T-helper 1 cell treated with Interleukin-12 subunit alpha and Interleukin-12 subunit beta and Interleukin-4 antibody, amounts not matched to agents 30 μg/mL and 1 μg/mL, for 36 hours (primary cell): Measurements from ENCODE around the gene SERINC2.

Source experiments
- H3K27ac Mint-ChIP-seq: one replicate; pipeline ENCODE4 v1.8.0; 2021; ENCODE audit warnings: mild to moderate bottlenecking, mixed read lengths
- H3K27me3 Mint-ChIP-seq: one replicate; pipeline ENCODE4 v1.8.0; 2021; ENCODE audit warnings: low read depth, mixed read lengths
- H3K36me3 Mint-ChIP-seq: one replicate; pipeline ENCODE4 v1.8.0; 2021; ENCODE audit warnings: low read depth, mixed read lengths
- H3K4me1 Mint-ChIP-seq: one replicate; pipeline ENCODE4 v1.8.0; 2021; ENCODE audit warnings: low read depth, mixed read lengths
- H3K4me3 Mint-ChIP-seq: one replicate; pipeline ENCODE4 v1.8.0; 2021; ENCODE audit warnings: mild to moderate bottlenecking, moderate library complexity, mixed read lengths
- H3K9me3 Mint-ChIP-seq: one replicate; pipeline ENCODE4 v1.8.0; 2021; ENCODE audit warnings: mixed read lengths

SERINC2 gene

GRCh38 chr1:31396633-31397351 lies 16.2 kb upstream of the SERINC2 start:
- Mint-ChIP-seq H3K4me3 (no peak overlapping the region), H3K9me3 (no peaks in the 10 kb centered on the region), H3K4me1 (peaks cover 11% of the 10 kb centered on the region), H3K36me3 (no peaks in the 10 kb centered on the region), H3K27me3 (peaks cover 11% of the 10 kb centered on the region), H3K27ac (no peak overlapping the region)

DNA sequence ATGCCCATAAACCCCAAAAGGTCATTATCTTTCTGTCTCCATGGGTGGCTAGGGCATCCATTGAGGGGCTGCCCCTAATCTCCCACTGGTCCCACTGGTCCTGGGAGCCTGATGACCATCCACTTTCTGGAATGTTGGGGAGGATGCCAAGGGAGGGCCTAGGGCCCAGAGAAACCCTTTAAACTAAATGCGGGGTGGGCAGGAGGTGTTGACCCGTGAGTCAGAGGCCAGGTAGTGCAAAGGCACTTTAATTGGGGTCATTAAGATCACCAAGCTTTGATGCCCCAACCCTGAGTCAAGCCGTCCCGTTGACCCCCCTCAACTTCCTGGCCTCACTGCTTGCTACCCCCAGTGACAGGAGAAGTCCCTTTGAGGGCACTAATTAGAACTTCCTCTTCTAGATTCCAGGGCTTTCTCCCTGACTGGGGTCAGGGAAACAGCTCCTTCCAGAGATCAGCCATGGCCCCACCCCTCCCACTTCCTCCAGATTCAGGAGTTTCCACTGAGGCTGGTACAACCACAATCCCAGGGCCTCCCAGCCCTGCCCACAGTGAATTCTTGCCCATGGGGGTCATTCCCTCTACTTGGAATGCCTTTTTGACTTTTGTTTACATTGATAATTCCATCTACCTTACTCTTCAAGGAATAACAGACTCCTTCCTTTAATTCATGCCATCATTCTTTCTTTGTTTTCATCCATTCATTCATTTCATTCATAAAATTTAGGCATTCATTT lies 15.5 kb upstream of the SERINC2 start:
- H3K4me1 Mint-ChIP-seq = peaks cover 11% of the 10 kb centered on the region
- H3K9me3 Mint-ChIP-seq = no peaks in the 10 kb centered on the region
- no peak overlapping the region for H3K27ac Mint-ChIP-seq
- no peaks in the 10 kb centered on the region for H3K36me3 Mint-ChIP-seq
- peaks cover 11% of the 10 kb centered on the region for H3K27me3 Mint-ChIP-seq
- H3K4me3 Mint-ChIP-seq = no peak overlapping the region

DNA sequence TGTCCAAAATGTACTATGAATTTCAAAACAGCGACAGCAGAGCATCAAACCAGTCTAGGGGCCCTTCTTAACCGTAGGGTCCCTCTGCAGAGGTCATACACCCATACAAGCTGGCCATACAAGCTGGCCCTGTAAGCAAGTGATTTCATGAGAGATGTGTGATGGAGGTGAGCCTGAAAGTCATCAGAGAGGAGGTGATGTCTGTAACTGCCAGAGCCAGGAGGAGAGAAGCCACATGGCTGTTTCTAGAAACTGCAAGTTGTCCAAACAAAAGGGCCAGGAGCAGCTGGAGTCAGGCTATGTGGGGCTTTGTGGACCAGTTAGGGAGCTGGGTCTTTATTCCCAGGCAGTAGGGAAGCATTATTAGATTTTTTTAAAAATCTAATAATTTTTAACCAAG lies 14.8 kb upstream of the SERINC2 start:
- Mint-ChIP-seq H3K27ac (no peak overlapping the region), H3K27me3 (peaks cover 11% of the 10 kb centered on the region), H3K36me3 (no peaks in the 10 kb centered on the region), H3K4me1 (peaks cover 11% of the 10 kb centered on the region), H3K4me3 (no peak overlapping the region), H3K9me3 (no peaks in the 10 kb centered on the region)

DNA sequence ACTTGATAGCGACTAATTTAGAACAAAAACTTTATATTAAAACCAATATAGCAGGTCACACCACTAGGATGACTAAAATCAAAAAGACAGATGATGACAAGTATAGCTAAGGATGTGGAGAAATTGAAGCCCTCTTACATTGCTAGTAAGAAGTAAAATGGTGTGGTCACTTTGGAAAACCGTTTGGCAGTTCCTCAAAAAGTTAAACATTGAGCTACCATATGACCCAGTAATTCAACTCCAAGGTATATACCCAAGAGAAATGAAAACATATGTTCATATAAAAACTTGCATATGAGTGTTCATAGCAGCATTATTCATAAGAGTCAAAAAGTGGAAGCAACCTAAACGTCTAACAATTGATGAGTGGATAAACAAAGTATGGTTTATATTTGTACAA lies 13.0 kb upstream of the SERINC2 start:
- no peaks in the 10 kb centered on the region for H3K36me3 Mint-ChIP-seq
- H3K4me3 Mint-ChIP-seq = no peak overlapping the region
- no peak overlapping the region for H3K27ac Mint-ChIP-seq
- peaks cover 9% of the 10 kb centered on the region for H3K27me3 Mint-ChIP-seq
- H3K4me1 Mint-ChIP-seq = peaks cover 4% of the 10 kb centered on the region
- H3K9me3 Mint-ChIP-seq = no peaks in the 10 kb centered on the region

DNA sequence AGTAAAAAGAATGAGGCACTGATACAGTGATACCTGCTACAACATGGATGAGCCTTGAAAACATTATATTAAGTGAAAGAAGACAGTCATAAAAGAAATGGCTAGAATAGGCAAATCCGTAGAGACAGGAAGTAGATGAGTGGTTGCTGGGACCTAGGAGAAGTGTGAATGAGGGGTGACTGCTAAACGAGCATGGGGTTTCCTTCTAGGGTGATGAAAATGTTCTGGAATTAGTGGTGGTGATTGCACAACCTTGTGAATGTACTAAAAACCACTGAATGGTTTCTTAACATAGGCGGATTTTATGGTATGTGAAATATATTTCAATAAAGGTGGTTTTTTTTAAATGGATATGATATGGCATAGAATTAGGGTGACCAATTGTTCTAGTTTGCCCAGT lies 12.6 kb upstream of the SERINC2 start:
- no peaks in the 10 kb centered on the region for H3K9me3 Mint-ChIP-seq
- H3K27ac Mint-ChIP-seq = no peak overlapping the region
- peaks cover 2% of the 10 kb centered on the region for H3K4me1 Mint-ChIP-seq
- H3K4me3 Mint-ChIP-seq = no peak overlapping the region
- H3K27me3 Mint-ChIP-seq = peaks cover 9% of the 10 kb centered on the region
- H3K36me3 Mint-ChIP-seq = no peaks in the 10 kb centered on the region

GRCh38 chr1:31401241-31401640 lies 11.8 kb upstream of the SERINC2 start:
- H3K4me1 Mint-ChIP-seq = peaks cover 2% of the 10 kb centered on the region
- H3K36me3 Mint-ChIP-seq = no peaks in the 10 kb centered on the region

DNA sequence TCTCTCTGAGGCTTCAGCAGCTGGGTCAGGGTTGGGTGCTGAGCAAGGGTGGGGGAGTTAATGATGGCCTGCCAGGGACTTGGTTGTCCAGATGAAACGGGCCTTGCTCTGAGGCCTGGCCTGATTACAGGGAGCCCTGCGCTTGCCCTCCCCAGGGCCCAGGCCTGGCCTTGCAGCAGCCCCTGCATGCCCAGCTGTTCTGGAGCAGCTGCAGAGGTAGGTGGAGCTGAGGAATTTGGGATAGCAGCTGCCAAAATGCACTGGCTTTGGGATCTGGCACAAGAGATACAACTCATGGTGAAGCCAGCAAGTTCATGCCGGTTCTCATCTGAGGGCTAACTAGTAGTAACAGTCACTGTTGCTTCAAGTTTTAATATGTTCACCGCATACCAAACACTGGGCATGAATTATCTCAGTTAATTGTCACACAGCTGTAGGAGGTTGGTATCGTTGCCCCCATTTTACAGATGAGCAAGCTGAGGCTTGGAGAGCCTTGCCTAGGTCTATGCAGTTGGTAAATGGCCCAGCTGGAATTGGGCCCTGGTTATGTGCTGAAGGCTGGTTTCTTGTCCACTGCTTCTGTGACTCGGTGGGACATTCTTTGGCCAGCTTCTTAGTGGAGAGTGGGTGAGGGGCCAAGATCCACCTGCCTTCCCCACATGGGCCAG lies 7.3 kb upstream of the SERINC2 start:
- Mint-ChIP-seq H3K27ac (no peak overlapping the region), H3K9me3 (no peaks in the 10 kb centered on the region), H3K36me3 (no peaks in the 10 kb centered on the region), H3K27me3 (peaks cover 26% of the 10 kb centered on the region), H3K4me3 (no peak overlapping the region), H3K4me1 (no peaks in the 10 kb centered on the region)

More at GRCh38 chr1:31401241-31401640, 11.8 kb upstream of the SERINC2 start:
- no peak overlapping the region for H3K27ac Mint-ChIP-seq
- H3K27me3 Mint-ChIP-seq = peaks cover 9% of the 10 kb centered on the region
- H3K9me3 Mint-ChIP-seq = no peaks in the 10 kb centered on the region
- no peak overlapping the region for H3K4me3 Mint-ChIP-seq

- H3K36me3 Mint-ChIP-seq = no peaks in the 10 kb centered on the region
- no peaks in the 10 kb centered on the region for H3K4me1 Mint-ChIP-seq
- H3K27me3 Mint-ChIP-seq = peaks cover 40% of the 10 kb centered on the region
- H3K4me3 Mint-ChIP-seq = no peak overlapping the region
- H3K27ac Mint-ChIP-seq = no peak overlapping the region
- H3K9me3 Mint-ChIP-seq = no peaks in the 10 kb centered on the region
These were observed 5.9 kb upstream of the SERINC2 start for GRCh38 chr1:31407029-31407626.

- Mint-ChIP-seq H3K4me3 (no peak overlapping the region), H3K27ac (no peak overlapping the region), H3K27me3 (peaks cover 48% of the 10 kb centered on the region), H3K36me3 (peaks cover 2% of the 10 kb centered on the region), H3K4me1 (peaks cover 3% of the 10 kb centered on the region), H3K9me3 (no peaks in the 10 kb centered on the region)
These were observed 4.2 kb upstream of the SERINC2 start for GRCh38 chr1:31408788-31409318.

DNA sequence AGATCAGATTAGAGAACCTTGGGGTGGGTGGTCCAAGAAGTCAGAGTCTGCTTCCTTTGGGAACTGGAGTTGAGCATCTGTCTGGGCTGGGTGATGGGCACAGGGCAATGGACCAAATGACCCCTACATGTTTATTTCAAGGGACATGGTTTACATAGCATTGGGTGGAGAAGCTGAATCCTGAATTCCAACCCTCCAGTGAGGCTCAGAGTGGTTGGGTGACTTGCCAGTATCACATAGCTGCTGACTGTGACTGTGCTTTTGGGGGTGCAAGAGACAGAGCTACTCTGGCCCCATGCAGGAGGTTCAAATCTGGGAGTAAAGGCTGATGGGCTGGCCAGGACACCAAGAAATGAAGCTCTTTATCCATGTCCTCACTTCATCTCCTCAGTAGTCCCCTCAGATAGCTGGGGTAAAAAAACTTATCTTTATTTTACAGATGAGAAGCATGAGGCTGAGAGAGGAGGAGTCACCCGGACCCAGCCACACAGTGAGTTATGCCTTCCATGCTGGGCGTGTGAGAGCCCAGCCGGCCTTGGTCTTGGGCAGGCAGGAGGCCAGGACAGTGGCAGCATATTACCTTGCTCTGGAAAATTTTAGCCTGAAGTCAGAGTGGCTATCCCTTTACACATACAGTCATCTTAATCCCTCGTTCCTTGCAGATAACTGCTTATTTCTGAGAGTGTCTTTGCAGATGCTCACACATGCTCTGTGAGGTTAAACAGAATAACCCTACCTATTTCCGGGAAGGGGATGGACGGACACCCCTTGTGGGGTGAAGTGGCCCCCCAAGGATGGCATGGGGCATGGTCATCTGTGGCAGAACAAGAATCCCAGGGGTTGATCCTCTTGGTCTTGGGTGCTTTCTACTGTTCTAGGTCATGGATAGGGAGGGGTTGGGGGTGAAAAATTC lies 2.8 kb upstream of the SERINC2 start:
- Mint-ChIP-seq H3K27ac (no peak overlapping the region), H3K27me3 (peaks cover 61% of the 10 kb centered on the region), H3K4me1 (peaks cover 3% of the 10 kb centered on the region), H3K9me3 (no peaks in the 10 kb centered on the region), H3K36me3 (peaks cover 2% of the 10 kb centered on the region), H3K4me3 (no peak overlapping the region)

DNA sequence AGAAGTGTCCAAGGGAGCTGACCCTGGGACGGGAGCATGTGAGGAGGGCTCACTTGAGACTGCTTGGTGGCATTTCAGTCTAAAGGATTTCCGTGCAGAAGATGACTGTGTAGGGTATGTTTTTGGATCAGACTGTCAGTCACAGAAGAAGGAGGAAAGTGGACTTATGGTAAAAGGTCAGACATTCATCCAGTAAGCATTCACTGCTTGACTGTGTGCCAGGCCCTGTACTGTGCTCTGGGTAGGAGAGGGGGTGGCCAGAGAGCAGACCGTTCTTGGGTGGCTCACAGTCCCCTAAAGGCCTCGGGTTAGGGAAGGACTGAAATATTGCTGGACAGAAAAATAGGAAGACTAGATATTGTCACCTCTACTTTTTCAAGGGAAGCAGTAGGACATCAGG lies 2.1 kb upstream of the SERINC2 start:
- no peak overlapping the region for H3K27ac Mint-ChIP-seq
- H3K4me3 Mint-ChIP-seq = no peak overlapping the region
- no peaks in the 10 kb centered on the region for H3K9me3 Mint-ChIP-seq
- peaks cover 2% of the 10 kb centered on the region for H3K36me3 Mint-ChIP-seq
- H3K27me3 Mint-ChIP-seq = peaks cover 68% of the 10 kb centered on the region
- peaks cover 3% of the 10 kb centered on the region for H3K4me1 Mint-ChIP-seq

DNA sequence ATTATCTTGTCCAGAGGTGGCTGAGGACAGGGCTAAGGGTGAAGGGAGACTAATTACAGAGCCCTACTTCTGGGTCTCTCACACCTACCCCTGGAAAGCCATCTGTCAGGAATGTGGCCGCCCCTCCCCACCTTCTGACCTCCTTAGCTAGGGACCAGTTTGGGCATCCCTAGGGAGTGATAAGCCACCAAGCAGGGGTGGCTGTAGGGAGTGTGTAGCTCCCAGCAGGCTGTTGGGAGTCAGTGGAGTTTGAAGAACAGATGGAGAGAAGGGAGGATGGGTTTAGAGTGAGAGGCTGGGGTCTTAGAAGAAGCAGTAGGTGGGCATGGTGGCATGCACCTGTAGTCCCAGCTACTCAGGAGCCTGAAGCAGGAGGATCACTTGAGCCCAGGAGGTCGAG lies 808 bp upstream of the SERINC2 start:
- Mint-ChIP-seq H3K36me3 (peaks cover 2% of the 10 kb centered on the region), H3K27me3 (peaks cover 78% of the 10 kb centered on the region), H3K27ac (no peak overlapping the region), H3K9me3 (no peaks in the 10 kb centered on the region), H3K4me3 (peak overlapping the region; percentile 30), H3K4me1 (peaks cover 3% of the 10 kb centered on the region)

DNA sequence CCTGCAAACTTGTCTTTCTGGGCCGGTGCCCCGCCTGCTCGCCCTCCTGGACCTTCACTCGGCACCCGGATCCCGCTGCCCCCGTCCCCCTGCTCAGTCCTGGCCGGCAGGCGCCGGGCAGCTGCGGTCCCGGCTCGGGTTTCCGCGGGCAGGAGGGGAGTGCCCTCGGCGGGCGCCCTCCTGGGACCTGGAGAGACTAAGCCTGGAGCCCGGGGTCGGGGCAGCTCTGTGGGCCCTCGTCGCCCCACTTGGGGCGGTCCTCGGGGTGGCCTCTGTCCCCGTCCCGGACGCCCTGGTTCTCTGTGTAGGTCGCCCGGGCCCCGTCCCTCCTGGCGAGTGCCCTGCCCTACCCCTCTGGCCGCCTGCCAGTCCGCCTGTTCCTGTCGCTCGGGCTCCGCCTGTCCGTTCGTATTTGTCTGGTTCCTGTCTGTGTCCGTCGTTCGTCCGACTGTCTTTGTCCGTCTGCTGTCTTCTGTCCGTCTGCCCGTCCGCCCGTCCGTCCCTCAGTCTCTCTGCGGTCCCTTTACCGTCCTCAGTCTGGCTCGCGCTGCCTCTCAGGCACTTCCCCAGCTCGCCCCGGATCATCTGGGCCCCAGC lies 490 bp downstream of the SERINC2 start:
- Mint-ChIP-seq H3K4me1 (peaks cover 3% of the 10 kb centered on the region), H3K27me3 (peaks cover 76% of the 10 kb centered on the region)

More for the DNA sequence above, 490 bp downstream of the SERINC2 start:
- Mint-ChIP-seq H3K36me3 (peaks cover 2% of the 10 kb centered on the region), H3K9me3 (no peaks in the 10 kb centered on the region), H3K4me3 (peak overlapping the region; percentile 90), H3K27ac (no peak overlapping the region)
